ENCODE results near the gene ACBD6.
"Not testable (repeated sequence)": the region's sequence is repeated elsewhere in the genome, so short reads cannot be mapped to it uniquely, and the experiment has no call there.

The ACBD6 gene

GRCh38 chr1:180408128-180408527 lies 94.2 kb downstream of the ACBD6 start:
- not testable (repeated sequence) for DNase-seq

DNA sequence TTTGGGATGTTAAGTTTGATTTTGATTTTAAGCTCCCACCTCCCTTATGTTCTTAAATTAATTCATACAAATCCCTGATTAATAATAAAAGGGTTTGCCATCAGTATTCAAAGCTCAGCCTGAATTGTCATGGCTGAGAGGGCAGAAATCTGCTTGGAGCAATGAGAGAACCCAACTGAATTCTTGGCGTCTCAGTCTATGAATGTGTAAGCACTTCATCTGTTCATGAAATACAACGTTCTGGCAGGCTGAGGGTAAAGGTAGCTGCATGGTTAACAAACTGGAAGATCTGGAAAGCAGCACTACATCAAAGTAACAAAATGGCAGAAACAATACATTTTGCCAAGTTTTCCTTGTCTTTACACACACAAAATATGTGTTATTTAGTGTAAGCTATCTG lies 95.3 kb downstream of the ACBD6 start:
- DNase-seq, result no peak

DNA sequence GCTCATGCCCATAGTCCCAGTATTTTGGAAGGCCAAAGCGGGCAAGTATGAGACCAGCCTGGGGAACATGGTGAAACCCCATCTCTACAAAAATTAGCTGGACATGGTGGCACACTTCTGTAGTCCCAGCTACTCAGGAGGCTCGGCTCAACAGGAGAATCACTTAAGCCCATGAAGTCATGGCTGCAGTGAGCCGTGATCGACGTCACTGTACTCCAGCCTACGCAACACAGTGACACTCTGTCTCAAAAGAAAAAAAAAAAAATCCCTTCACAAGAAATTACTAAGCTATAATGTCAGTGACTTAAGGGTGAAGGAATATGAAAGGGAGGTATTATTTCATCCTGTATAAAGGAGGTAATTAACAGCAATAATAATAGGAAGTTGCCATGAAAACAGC lies 99.8 kb downstream of the ACBD6 start:
- no peak for DNase-seq

- no peak for DNase-seq
Observed at GRCh38 chr1:180402001-180402400, 100.4 kb downstream of the ACBD6 start.

GRCh38 chr1:180397175-180397574 lies 105.2 kb downstream of the ACBD6 start:
- DNase-seq, result no peak

DNA sequence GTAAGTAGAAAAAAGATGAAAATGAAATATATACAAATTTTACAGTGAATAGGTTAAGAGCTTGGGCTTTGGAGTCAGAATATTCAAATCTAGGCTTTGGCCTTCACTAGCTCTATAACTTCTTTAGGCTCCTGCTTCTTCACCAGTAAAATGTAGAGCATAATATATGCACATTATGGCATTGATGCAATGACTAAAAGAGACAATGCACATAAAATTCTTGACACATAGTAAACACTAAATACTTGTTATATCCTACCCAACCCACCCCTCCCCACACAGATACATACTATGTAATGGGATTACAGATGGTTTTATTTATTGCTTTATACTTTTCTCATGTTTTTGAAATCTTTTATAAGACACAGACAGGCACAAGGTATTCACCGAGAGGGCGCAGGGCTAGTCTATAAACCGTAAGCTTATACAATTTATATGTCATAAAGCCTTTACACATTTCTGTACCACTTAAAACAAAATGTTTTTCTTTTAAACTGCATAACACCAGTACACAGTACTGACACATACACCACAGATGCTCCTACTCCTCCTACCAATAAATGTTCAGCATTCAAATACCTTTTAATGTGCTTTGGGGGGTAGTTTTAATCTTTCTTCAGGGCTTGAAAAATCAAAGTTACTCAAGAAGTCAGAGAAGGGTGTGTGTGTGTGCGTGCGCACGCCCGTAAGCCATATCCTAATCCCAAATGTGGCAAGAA lies 109.8 kb downstream of the ACBD6 start:
- no peak for DNase-seq

- DNase-seq, result no peak
Observed at GRCh38 chr1:180392020-180392419, 110.4 kb downstream of the ACBD6 start.

GRCh38 chr1:180387413-180387812 lies 115.0 kb downstream of the ACBD6 start:
- DNase-seq, result no peak

DNA sequence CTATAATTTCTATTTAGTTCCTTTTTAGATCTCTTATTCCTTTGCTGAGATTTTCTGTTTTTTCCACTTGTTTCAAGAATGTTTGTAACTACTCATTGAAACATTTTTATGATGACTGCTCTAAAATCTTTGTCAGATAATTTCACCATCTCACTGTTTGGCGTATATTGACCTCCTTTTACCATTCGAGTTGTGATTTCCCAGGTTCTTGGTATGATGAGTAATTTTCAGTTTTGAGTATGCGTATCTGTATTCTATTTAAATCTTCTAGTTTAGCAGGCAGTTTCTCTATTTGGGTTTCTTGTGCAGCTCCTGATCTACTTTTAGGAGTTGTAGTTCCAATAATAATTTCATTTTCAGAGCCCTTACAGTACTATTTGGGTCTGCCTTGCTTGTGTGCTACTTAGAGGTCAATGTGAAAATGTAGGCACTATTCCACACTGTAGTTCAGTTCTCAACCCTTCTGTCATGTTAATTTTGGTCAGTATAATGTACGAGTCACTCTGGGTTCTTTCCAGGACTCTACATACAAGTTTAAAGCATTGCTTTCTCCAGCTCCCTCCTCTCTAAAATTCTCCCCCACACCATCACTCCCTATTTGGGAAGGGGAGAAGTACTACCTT lies 115.5 kb downstream of the ACBD6 start:
- DNase-seq, result no peak

DNA sequence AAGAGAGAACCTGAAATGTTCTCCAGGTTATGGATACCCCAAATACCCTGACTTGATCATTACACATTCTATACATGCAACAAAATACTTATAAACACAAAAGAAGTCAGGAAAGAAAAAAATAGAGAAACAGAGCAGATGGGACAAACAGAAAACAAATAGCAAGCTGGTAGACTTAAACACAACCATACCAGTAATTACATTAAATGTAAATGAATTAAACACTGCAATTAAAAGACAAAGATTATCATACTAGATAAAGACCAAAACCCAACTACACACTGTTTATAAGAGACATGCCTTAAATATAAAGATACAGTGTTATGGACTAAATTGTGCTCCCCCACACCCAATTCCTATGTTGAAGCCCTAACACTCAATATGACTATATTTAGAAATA lies 117.2 kb downstream of the ACBD6 start:
- no peak for DNase-seq

DNA sequence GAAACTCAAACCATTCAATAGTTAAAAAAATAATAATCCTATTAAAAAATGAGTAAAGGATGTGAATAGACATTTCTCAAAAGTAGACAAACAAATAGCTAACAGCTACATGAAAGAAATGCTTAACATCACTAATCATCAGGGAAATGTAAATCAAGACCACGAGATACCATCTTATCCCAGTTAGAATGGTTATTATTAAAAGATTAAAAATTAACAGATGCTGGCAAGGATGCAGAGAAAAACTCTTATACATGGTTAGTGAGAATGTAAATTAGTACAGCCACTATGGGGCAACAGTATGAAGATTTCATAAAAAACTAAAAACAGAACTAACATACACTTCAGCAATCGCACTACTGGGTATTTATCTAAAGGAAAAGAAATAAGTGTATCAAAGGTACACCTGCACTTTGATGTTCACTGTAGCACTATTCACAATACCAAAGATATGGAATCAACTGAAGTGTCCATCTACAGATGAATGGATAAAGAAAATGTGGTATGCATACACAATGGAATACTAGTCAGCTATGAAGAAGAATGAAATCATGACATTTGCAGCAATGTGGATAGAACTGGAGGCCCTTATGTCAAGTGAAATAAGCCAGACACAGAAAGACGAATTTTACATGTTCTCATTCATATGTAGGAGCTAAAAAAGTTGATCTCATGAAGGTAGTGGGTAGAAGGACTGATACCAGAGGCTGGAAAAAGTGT lies 117.9 kb downstream of the ACBD6 start:
- no peak for DNase-seq

- no peak for DNase-seq
Observed at GRCh38 chr1:180382326-180383115, 119.9 kb downstream of the ACBD6 start.

- no peak for DNase-seq
Observed at GRCh38 chr1:180381184-180381580, 121.2 kb downstream of the ACBD6 start.

- DNase-seq, result no peak
Observed at GRCh38 chr1:180380259-180381183, 121.9 kb downstream of the ACBD6 start.

DNA sequence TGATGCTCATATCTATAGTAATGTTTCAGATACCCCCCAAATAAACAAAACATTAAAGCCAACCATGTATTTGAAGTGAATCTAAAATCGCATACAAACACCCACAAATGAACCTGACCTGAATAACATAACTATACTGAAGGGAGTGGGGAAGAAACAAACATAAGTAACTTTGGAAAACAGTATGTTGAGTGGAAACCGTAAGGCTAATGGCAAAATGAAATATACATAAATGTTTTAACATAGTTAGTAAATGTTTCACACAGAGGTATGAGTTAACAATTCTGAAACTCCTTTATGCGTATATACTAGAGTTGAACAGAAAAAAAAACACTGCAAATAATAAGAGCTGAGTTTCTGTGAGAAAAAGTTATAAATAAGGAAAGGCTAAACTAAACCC lies 125.6 kb downstream of the ACBD6 start:
- no peak for DNase-seq

DNA sequence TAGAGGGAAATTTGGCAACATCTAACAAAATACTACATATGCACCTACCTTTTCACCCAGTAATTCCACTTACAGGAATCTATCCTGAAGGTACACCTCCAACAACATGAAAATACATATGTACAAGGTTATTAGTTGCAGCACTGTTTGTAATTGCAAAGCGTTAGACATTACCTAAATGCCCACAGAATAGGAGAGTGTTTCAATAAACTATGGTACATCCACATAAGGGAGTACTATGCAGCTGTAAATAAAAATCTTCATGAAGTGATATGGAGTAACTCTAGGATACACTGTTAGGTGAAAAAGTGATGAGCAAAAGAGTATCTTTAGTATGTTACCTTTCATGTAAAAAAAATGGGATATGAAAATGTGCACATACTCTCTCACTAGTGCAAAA lies 126.1 kb downstream of the ACBD6 start:
- no peak for DNase-seq

DNA sequence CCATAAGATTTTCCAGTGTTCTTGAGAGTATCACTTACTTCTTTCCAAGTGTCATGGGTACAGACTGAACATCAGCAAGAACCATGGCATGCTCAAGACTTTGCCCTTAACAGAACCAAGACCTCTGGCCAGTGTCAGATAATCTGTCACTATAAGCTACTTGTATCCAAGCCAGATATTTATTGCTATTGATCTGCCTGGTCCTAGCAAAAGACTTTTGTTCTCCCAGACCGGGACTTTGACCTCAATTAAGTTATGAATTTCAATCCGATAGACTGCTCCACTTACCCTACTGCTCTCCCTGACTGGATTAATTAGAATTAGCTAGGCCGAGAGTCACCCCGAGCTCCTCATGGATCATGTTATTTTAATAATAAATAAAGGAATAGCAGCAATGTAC lies 129.6 kb downstream of the ACBD6 start:
- no peak for DNase-seq

GRCh38 chr1:180370597-180370996 lies 131.8 kb downstream of the ACBD6 start:
- no peak for DNase-seq

GRCh38 chr1:180370188-180370587 lies 132.2 kb downstream of the ACBD6 start:
- DNase-seq, result no peak

DNA sequence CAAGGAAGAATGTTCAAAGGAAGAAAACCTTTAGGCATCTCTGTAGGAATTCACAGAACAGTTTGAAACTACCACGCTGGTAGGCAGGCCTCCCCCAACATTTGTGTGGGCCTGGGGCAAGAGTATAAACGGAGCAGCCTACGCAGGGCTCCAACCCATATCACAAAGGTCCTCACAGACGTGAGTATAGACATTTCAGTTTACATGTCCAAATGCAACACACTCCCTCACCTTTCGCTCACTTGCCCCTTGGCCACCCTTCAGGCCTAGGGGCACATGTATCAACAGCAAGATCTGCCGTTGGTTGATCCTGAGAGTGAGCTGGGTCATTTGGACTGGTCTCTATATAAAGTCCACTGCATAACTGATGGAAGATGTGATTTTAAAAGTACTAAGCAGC lies 133.3 kb downstream of the ACBD6 start:
- DNase-seq, result no peak

DNA sequence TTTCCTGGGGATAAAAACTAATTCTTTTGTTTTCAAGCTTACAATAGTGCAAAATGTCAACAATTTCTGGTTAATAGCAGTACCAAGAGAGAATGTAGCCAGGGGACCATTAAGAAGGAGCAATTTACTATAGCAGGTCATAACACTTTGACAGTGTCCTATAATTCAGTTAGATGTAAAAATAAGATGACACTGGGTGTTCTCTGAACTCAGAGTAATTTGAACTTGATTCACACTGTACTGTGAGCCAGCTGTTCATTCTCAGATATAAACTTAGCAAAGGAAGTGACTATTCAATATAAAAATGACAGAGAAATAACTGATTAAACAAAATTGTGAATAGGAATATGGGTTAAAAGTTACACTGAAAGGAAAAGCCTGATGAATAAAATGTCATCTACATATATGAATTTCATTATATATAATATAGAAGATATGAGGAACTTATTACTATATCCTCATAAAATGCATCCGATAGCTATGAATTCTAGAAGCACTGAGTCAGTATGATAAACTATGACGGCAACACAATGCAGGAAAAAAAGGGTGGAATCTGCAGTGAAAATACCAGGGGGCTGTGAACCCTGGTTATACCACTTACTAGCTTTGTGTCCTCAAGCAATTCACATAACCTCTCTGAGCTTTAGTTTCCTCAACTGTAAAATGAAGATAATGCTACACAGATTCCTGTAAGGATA lies 135.9 kb downstream of the ACBD6 start:
- DNase-seq, result no peak

DNA sequence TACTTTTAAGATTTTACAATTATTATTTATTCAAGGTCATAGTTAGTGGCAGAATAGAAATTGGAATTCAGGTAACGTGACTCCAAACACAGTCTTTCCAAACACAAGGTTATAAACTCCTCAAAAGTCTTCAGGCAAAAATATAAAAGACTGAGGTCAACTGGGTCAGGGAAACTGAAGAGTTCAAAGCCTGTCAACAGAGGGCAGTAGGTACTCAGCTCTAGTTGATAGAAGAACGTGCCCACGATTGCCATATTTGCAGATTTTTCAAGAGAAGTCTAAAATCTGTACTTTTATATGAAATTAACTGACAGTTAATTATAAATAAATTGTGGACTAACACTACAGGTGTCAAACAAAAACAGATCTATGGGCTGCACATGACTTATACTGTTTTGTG lies 137.3 kb downstream of the ACBD6 start:
- no peak for DNase-seq
